SW 1271 (cell line): Measurements from ENCODE around the gene CEL.
A peak's percentile ranks its signal among the peaks of the same experiment; 100 is the strongest.
"Not testable (repeated sequence)": the region's sequence is repeated elsewhere in the genome, so short reads cannot be mapped to it uniquely, and the experiment has no call there.

Source experiments
- DNase-seq, 2 experiments: peaks; one replicate each; lab custom pipeline; 2025; lab: John Stamatoyannopoulos, UW

The CEL gene

GRCh38 chr9:133046900-133047295 is 14.9 kb upstream of the CEL start:
- DNase-seq: no peak

- DNase-seq: peak in 1 of 2 experiments; percentile 15
Observed at GRCh38 chr9:133048595-133048994, 13.2 kb upstream of the CEL start.

- DNase-seq: no peak
Observed at GRCh38 chr9:133049043-133049442, 12.7 kb upstream of the CEL start.

- DNase-seq: no peak
Observed at GRCh38 chr9:133050142-133050541, 11.6 kb upstream of the CEL start.

- no peak for DNase-seq
Observed at GRCh38 chr9:133050781-133051180, 11.0 kb upstream of the CEL start.

- no peak for DNase-seq
Observed at GRCh38 chr9:133051281-133051900, 10.4 kb upstream of the CEL start.

- no peak for DNase-seq
Observed at GRCh38 chr9:133051966-133052539, 9.7 kb upstream of the CEL start.

- no peak for DNase-seq
Observed at GRCh38 chr9:133054194-133054890, 7.4 kb upstream of the CEL start.

GRCh38 chr9:133054966-133055365 is 6.8 kb upstream of the CEL start:
- DNase-seq: no peak

- no peak for DNase-seq
Observed at GRCh38 chr9:133055788-133056420, 5.9 kb upstream of the CEL start.

- no peak for DNase-seq
Observed at GRCh38 chr9:133056533-133056932, 5.2 kb upstream of the CEL start.

- no peak for DNase-seq
Observed at GRCh38 chr9:133057006-133057405, 4.8 kb upstream of the CEL start.

GRCh38 chr9:133057553-133057952 is 4.2 kb upstream of the CEL start:
- DNase-seq: no peak

GRCh38 chr9:133058071-133058470 is 3.7 kb upstream of the CEL start:
- DNase-seq: no peak

- DNase-seq: no peak
Observed at GRCh38 chr9:133058550-133059320, 3.0 kb upstream of the CEL start.

- no peak for DNase-seq
Observed at GRCh38 chr9:133059623-133060022, 2.2 kb upstream of the CEL start.

GRCh38 chr9:133060417-133060841 is 1.4 kb upstream of the CEL start:
- DNase-seq: no peak

- DNase-seq: not testable (repeated sequence)
Observed at GRCh38 chr9:133061019-133061763, 590 bp upstream of the CEL start.

GRCh38 chr9:133062569-133062968 is 788 bp downstream of the CEL start:
- DNase-seq: not testable (repeated sequence)

GRCh38 chr9:133063159-133063499 is 1.3 kb downstream of the CEL start:
- no peak for DNase-seq

GRCh38 chr9:133063500-133064231 is 1.9 kb downstream of the CEL start:
- no peak for DNase-seq
